ENCODE measurements around the gene NBEAL2. TPM values are rescaled to one million over a fixed set of nuclear protein-coding genes. Genes with fewer than 3 reads are reported as not detected.

The NBEAL2 gene
- total and polyA plus RNA-seq, 5 experiments from 2014 or later: 0.89 to 46.0 (median 2.8) TPM

DNA sequence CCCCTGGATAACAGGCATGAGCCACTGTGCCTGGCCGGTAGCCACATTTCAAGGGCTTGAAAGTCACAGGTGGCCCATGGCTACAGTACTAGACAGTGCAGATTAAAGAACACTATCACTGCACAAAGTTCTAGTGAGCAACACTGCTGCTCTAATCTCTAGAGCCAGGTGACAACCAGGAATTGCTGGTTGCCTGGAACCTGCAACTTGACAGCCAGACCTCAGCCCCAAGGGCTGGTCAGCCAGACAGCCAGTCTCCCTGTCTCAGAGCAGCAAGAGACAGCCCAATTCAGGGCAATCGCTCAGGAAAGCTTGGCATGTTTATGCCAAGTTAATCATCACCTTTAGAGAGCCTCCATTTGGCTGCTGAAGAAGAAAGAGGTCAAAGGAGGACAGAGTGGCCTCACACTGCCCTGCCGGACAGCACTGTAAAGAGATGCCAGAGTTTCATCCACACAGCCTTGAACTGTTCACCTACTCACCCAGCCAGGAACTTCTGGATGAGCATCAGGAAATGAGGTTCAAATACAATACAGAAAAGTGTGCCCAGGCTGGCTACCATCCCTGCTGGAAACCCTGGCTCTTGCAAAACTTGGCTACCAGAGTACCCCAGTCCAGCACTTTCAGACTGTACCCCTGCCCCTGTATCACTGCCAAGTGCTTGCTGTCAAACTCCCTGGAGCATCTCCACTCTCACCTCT lies 8.9 kb upstream of the NBEAL2 start:
- Mint-ChIP-seq H3K36me3 (peaks cover 0 to 60% (median 4%) of the 10 kb centered on the region in 3 donors), H3K4me1 (peaks cover 54 to 94% (median 91%) of the 10 kb centered on the region in 4 donors), H3K27me3 (no peaks in the 10 kb centered on the region), H3K9me3 (no peaks in the 10 kb centered on the region), H3K27ac (peak overlapping the region in 9 of 10 donors; percentile 19 to 89 (median 76)), H3K4me3 (peak overlapping the region in 7 of 10 donors; percentile 14 to 79 (median 72))
- no peak for ATAC-seq
- POLR2A ChIA-PET: interaction anchor here (0.7 to 1.0 kb wide), 4 partner anchors 27 to 1117 kb away, joined by 3 to 4 read pairs (median 3); no protein-coding TSS in a partner anchor
- DNase-seq: peak in 1 of 10 donors; percentile 55

DNA sequence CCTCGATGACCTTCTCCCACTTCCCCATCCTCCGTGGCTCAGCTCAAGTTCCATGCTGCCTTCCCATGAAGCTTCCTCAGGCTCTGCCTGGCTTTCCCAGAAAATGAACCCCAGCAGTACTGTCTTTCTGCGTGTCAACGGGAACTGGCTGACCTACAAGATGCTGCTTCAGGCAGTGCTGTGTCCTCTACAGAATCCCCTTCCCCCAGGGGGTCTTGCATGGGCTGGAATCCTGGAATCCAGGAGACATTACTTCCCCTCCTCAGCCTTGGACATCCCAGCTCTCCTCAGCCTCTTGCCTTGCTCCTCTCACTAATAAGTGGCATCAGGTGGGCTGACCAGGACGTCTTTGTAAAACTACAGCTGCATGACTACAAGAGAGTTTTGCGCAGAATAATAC lies 8.3 kb upstream of the NBEAL2 start:
- ATAC-seq: no peak

DNA sequence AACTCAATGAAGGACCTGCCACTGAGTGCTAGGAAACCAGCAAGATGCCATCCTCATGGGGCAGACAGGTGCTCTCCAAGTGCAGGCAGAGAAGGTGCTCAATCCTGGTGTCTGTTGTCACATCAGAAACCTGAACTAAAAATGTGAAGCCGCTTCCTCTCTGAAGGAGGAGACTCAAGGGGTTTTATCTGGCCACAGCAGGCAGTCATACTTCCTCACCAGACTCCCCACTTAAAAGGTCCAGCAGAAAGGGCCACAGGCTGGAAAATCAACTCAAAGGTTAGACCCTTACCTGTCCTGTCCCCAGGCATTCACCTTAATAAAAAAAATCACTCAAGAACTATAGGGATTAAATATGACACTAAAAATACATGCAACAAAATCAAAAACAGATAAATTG lies 7.7 kb upstream of the NBEAL2 start:
- POLR2A ChIA-PET: no interaction called here
- peaks cover 0 to 56% (median 6%) of the 10 kb centered on the region in 3 donors for H3K36me3 Mint-ChIP-seq

More for the DNA sequence above, 8.3 kb upstream of the NBEAL2 start:
- Mint-ChIP-seq H3K27ac (peak overlapping the region; percentile 19 to 89 (median 72)), H3K4me1 (peaks cover 51 to 90% (median 87%) of the 10 kb centered on the region in 4 donors), H3K27me3 (no peaks in the 10 kb centered on the region), H3K36me3 (peaks cover 0 to 55% (median 4%) of the 10 kb centered on the region in 3 donors), H3K4me3 (peak overlapping the region; percentile 23 to 79 (median 69)), H3K9me3 (no peaks in the 10 kb centered on the region)
- peak in 1 of 10 donors; percentile 52 for DNase-seq
- POLR2A ChIA-PET: interaction anchor here (1.0 kb wide), 1 partner anchor 26 kb away, joined by 3 read pairs; no protein-coding TSS in a partner anchor

DNA sequence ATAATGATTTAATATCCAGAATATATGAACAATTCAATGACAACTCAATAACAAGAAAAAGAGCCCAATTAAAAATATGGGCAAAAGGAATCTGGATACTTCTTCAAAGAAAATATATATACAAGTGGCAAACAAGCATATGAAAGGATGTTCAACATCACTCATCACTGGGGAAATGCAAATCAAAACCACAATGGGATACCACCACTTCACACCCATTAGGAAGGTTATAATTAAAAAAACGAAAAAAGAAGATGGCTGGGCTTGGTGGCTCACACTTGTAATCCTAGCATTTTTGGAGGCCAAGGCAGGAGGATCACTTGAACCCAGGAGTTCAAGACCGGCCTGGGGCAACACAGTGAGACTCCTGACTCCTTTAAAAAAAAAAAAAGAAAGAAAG lies 7.1 kb upstream of the NBEAL2 start:
- peak overlapping the region in 9 of 10 donors; percentile 1 to 79 (median 62) for H3K4me3 Mint-ChIP-seq
- peak overlapping the region in 6 of 10 donors; percentile 23 to 89 (median 67) for H3K27ac Mint-ChIP-seq
- peaks cover 44 to 88% (median 87%) of the 10 kb centered on the region in 4 donors for H3K4me1 Mint-ChIP-seq
- no peaks in the 10 kb centered on the region for H3K9me3 Mint-ChIP-seq
- H3K27me3 Mint-ChIP-seq: no peaks in the 10 kb centered on the region
- DNase-seq: no peak
- POLR2A ChIA-PET: no interaction called here
- H3K36me3 Mint-ChIP-seq: peaks cover 0 to 53% (median 6%) of the 10 kb centered on the region in 3 donors
- no peak for ATAC-seq

More for the DNA sequence above, 7.7 kb upstream of the NBEAL2 start:
- Mint-ChIP-seq H3K9me3 (no peaks in the 10 kb centered on the region), H3K27ac (peak overlapping the region in 9 of 10 donors; percentile 35 to 89 (median 76)), H3K4me1 (peaks cover 50 to 90% (median 87%) of the 10 kb centered on the region in 4 donors), H3K27me3 (no peaks in the 10 kb centered on the region), H3K4me3 (peak overlapping the region; percentile 23 to 79 (median 72))
- no peak for ATAC-seq
- no peak for DNase-seq

DNA sequence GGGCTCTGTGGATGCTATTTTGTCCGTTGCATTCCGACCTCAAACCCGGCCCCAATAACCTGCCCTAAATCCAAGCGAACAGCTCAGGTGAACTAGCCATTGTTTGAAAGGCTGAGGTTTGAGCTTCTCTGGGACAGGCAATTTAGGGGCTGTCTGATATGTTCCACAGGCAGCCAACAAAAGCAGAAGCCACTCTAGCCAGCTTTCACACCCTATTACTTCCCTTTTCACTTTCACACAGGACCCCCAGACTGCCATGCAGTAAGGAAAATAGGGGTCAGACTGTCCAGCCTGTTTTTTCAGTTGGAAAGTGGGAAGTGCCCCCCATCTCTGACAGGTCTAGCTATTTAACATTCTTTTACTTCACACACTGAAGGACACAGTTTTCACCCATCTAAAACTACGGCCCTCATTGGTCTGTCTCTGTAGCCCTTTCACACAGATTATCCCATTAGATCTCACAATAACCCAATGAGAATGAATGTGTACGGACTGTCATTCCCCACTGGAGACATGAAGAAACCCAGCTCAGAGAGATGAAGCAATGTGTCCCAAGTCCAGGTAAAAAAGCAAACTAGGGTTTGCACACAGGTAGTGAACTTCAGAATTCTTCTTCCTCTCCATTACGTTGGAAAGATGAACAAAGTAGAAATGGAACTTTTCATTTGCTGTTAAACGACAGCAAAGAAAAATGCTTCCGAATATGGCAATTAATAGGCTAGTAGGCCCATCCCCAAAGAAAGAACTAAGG lies 4.9 kb upstream of the NBEAL2 start:
- H3K27ac Mint-ChIP-seq: peak overlapping the region in 9 of 10 donors; percentile 45 to 86 (median 71)
- H3K36me3 Mint-ChIP-seq: peaks cover 0 to 41% (median 6%) of the 10 kb centered on the region in 3 donors
- DNase-seq: peak in 1 of 10 donors; percentile 27
- H3K4me1 Mint-ChIP-seq: peaks cover 45 to 85% (median 81%) of the 10 kb centered on the region in 4 donors
- POLR2A ChIA-PET: interaction anchor here (0.7 to 3.3 kb wide), 2 partner anchors 34 to 46 kb away, joined by 3 to 25 read pairs; no protein-coding TSS in a partner anchor
- no peaks in the 10 kb centered on the region for H3K9me3 Mint-ChIP-seq
- no peak for ATAC-seq
- no peaks in the 10 kb centered on the region for H3K27me3 Mint-ChIP-seq
- H3K4me3 Mint-ChIP-seq: peak overlapping the region; percentile 62 to 100 (median 78)

DNA sequence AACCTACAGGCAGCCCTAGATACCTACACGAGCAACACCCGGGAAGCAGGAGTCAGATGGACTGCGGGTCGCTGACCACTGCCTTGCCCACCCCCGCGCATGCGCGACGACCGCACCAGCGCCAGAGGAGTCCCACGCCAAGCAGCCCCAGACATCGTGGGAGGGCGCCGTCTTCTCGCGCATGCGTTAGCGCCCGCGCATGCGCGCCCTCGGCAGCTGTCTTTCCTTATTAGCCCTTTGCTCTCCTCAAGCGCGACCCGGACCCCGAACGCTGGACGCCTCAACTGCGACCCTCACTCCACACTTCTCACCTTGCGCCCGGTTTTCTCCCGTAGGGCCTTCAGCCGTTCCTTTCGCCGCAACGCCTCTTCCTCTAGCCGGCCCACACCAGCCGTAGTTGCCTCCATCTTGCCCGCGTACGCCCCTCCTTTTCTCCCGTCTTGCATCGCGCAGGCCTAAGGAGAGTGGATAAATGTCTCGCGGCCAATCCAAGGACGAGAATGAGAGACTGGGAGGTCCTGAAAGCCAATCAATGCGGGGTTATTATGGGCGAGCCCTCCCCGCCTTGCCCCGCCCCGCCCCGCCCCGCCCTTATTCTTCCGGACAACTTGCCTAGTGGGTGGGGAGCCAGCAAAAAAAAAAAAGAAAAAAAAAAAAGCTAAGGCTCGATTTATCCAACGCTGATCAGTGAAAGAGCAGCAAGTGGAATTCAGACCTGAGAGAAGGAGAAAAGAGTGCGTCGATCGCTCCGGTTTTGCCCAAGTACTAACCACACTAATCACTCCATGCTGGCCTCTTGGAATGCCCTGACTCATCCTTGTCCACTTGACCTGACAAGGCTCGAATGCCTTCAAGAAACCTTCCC lies 2.9 kb upstream of the NBEAL2 start, which contains the start of gene CCDC12:
Gene CCDC12 (minus strand): TSS at position 420 of the 865 bp plus-strand sequence. CDS start 13 bp downstream, at position 407.
- no peaks in the 10 kb centered on the region for H3K9me3 Mint-ChIP-seq
- H3K36me3 Mint-ChIP-seq: peaks cover 0 to 24% (median 2%) of the 10 kb centered on the region in 3 donors
- H3K27me3 Mint-ChIP-seq: no peaks in the 10 kb centered on the region
- H3K4me3 Mint-ChIP-seq: peak within 1 kb of the TSS; percentile 90 to 100 (median 99)
- peak within 1 kb of the TSS; percentile 96 to 100 (median 99) for H3K27ac Mint-ChIP-seq
- ATAC-seq: peak; percentile 81 to 83
- POLR2A ChIA-PET: interaction anchor here (0.6 to 3.3 kb wide), 16 partner anchors 10 to 348 kb away, joined by 3 to 25 read pairs (median 3); partner anchors contain the start of gene SETD2
- peaks cover 36 to 80% (median 72%) of the 10 kb centered on the region in 4 donors for H3K4me1 Mint-ChIP-seq
- peak; percentile 78 to 99 (median 94) for DNase-seq

DNA sequence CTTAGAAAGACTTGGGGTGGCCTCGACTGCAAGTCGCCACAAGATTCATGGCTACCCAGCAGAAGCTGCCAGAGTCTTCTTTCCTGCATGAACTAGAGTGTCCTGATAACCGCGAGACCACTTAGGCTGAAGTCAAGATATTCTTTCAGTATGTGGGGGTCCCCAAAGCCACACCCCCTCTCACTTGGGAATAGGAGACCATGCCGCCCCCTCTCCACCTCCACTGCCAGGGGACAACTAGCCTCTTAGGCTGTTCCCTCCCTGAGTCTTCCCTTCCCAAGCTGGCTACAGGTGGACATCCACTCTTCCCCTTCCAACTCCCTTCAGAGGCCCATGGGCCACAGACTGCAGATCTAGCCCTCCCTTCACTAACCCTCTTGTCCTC lies 1.7 kb upstream of the NBEAL2 start:
- ATAC-seq (no peak), DNase-seq (peak in 1 of 10 donors; percentile 62)
- POLR2A ChIA-PET: interaction anchor here (0.5 to 3.3 kb wide), 7 partner anchors 8 to 1821 kb away, joined by 3 to 25 read pairs (median 5); partner anchors contain the start of gene SETD2
- Mint-ChIP-seq H3K36me3 (peaks cover 0 to 15% (median 2%) of the 10 kb centered on the region in 3 donors), H3K4me3 (peak overlapping the region; percentile 52 to 100 (median 93)), H3K27ac (peak overlapping the region; percentile 16 to 99 (median 87)), H3K9me3 (no peaks in the 10 kb centered on the region), H3K27me3 (no peaks in the 10 kb centered on the region), H3K4me1 (peaks cover 36 to 77% (median 69%) of the 10 kb centered on the region in 4 donors)

DNA sequence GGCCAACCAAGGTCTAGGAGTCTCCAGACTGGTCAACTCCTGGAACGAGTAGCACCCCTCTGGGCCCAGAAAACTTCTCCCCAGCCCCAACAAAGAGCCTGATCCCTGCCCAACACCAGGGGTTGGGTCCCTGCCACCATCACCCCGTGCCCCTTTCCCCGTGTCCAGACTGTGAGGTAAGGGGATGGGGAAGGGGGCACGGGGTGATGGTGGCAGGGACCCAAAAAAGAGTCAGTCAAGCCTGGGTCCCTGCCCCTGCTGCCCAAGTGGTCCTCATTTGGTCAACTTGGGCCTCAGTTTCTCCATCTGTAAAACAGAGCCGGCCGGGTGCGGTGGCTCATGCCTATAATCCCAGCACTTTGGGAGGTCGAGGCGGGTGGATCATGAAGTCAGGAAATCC lies 1.1 kb upstream of the NBEAL2 start:
- Mint-ChIP-seq H3K9me3 (no peaks in the 10 kb centered on the region), H3K4me3 (peak overlapping the region; percentile 75 to 100 (median 94)), H3K27me3 (no peaks in the 10 kb centered on the region), H3K4me1 (peaks cover 35 to 79% (median 70%) of the 10 kb centered on the region in 4 donors), H3K27ac (peak overlapping the region in 9 of 10 donors; percentile 85 to 99 (median 93)), H3K36me3 (peaks cover 0 to 15% (median 2%) of the 10 kb centered on the region in 3 donors)
- no peak for ATAC-seq
- POLR2A ChIA-PET: interaction anchor here (1.0 to 2.8 kb wide), 8 partner anchors 8 to 52 kb away, joined by 3 to 23 read pairs (median 5); no protein-coding TSS in a partner anchor
- peak in 1 of 10 donors; percentile 38 for DNase-seq

DNA sequence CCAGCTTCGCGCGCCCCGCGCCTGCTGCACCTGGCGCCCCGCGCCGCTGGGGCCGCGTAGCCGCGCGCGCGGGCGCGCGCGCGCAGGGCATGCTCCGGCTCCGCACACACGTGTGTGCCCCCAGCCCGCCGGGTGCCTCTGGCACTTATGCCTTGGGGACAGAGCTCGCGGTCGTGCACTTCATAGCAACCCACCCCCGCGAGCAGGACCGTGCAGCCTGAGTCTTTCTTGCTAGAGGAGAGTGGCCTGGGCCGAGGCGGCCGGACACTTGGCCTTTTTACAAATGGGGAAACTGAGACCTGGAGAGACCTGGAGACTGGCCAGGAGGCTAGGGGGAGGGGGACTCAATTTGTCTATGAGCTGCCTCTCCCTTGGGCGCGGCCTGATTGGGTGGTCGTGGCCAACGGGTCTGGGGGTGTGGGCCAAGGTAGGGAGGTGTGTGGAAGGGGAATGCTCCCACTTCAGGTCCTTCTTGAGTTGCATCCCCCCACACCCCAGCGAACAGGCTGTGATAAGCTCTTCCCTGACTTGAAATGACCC lies 562 bp downstream of the NBEAL2 start:
- Mint-ChIP-seq H3K36me3 (peaks cover 0 to 2% (median 2%) of the 10 kb centered on the region in 3 donors), H3K27ac (peak overlapping the region in 8 of 10 donors; percentile 68 to 89 (median 72)), H3K4me3 (peak overlapping the region; percentile 74 to 89 (median 82)), H3K9me3 (no peaks in the 10 kb centered on the region), H3K4me1 (peaks cover 29 to 77% (median 66%) of the 10 kb centered on the region in 4 donors), H3K27me3 (no peaks in the 10 kb centered on the region)
- DNase-seq (peak in 2 of 10 donors; percentile 6 to 64), ATAC-seq (peak in 1 of 2 donors; percentile 13)
- POLR2A ChIA-PET: interaction anchor here (0.8 to 2.5 kb wide), 12 partner anchors 9 to 496 kb away, joined by 3 to 23 read pairs (median 4); partner anchors contain the start of gene SCAP

DNA sequence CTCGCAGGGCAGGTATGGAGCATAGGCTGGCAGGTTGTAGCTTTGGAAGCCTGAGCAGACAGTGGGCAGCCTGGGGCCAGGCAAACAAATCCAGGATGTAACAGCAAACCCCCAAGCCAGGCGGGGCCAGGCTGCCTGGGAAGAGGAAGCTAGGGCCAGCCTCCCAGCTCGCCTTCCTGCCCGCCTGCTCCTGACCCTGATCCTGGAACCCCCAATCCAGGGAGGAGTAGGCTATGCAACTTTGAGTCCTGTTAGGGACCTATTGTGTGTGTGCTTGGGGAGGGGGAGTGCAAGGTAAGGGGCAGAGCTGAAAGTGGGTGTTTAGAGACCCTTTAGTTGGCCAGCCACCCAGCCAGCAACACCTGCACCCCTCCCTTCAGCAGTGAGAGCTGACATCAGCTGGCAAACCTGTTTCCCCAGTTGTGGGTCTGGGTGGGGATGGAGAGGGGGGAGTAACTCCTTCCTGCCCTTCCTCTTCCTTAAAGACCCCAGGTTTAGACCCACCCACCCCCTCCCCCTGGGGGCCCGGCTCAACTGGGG lies 2.5 kb downstream of the NBEAL2 start:
- ATAC-seq (no peak), DNase-seq (no peak)
- peaks cover 40 to 83% (median 72%) of the 10 kb centered on the region in 4 donors for H3K4me1 Mint-ChIP-seq
- H3K36me3 Mint-ChIP-seq: no peaks in the 10 kb centered on the region
- POLR2A ChIA-PET: interaction anchor here (0.8 to 3.0 kb wide), 2 partner anchors 15 to 27 kb away, joined by 3 to 9 read pairs; no protein-coding TSS in a partner anchor
- no peaks in the 10 kb centered on the region for H3K9me3 Mint-ChIP-seq
- peak overlapping the region in 5 of 10 donors; percentile 28 to 82 (median 69) for H3K4me3 Mint-ChIP-seq
- H3K27ac Mint-ChIP-seq: peak overlapping the region in 4 of 10 donors; percentile 37 to 78 (median 68)
- H3K27me3 Mint-ChIP-seq: no peaks in the 10 kb centered on the region

All from naive thymus-derived CD8-positive, alpha-beta T cell (primary cell).